ENCODE data around the gene RNF133.

RNF133 gene

GRCh38 chr7:122699017-122699416, at the start of gene RNF133:
RNF133 (minus strand) TSS chr7:122699117; CDS start chr7:122698918, 199 bp downstream.
- DNase-seq (ENCODE audit: low spot score in 2 of 2) (no peak), ATAC-seq (no peak)
- Mint-ChIP-seq H3K9me3 (peaks cover 11% of the 10 kb centered on the region), H3K4me1 (no peaks in the 10 kb centered on the region), H3K4me3 (no peak within 1 kb of the TSS), H3K27ac (no peak within 1 kb of the TSS), H3K36me3 (no peaks in the 10 kb centered on the region)

- peaks cover 9% of the 10 kb centered on the region for H3K9me3 Mint-ChIP-seq
- H3K27ac Mint-ChIP-seq = no peak overlapping the region
- DNase-seq (ENCODE audit: low spot score in 2 of 2) (no peak), ATAC-seq (no peak)
- no peak overlapping the region for H3K4me3 Mint-ChIP-seq
- no peaks in the 10 kb centered on the region for H3K4me1 Mint-ChIP-seq
- no peaks in the 10 kb centered on the region for H3K36me3 Mint-ChIP-seq
Observed at GRCh38 chr7:122748195-122748594, 49.3 kb upstream of the RNF133 start.

- DNase-seq (ENCODE audit: low spot score in 2 of 2) = no peak
- H3K9me3 Mint-ChIP-seq = peaks cover 6% of the 10 kb centered on the region
- H3K36me3 Mint-ChIP-seq = no peaks in the 10 kb centered on the region
Observed at GRCh38 chr7:122746948-122747347, 48.0 kb upstream of the RNF133 start.

GRCh38 chr7:122743211-122743610, 44.3 kb upstream of the RNF133 start:
- H3K9me3 Mint-ChIP-seq = peaks cover 7% of the 10 kb centered on the region
- H3K36me3 Mint-ChIP-seq = no peaks in the 10 kb centered on the region
- no peaks in the 10 kb centered on the region for H3K4me1 Mint-ChIP-seq
- ATAC-seq (no peak), DNase-seq (ENCODE audit: low spot score in 2 of 2) (no peak)
- no peak overlapping the region for H3K4me3 Mint-ChIP-seq
- H3K27ac Mint-ChIP-seq = no peak overlapping the region

More at GRCh38 chr7:122746948-122747347, 48.0 kb upstream of the RNF133 start:
- Mint-ChIP-seq H3K27ac (no peak overlapping the region), H3K4me3 (no peak overlapping the region), H3K4me1 (no peaks in the 10 kb centered on the region)
- ATAC-seq = no peak

GRCh38 chr7:122738947-122739346, 40.0 kb upstream of the RNF133 start:
- Mint-ChIP-seq H3K36me3 (no peaks in the 10 kb centered on the region), H3K27ac (no peak overlapping the region), H3K4me1 (no peaks in the 10 kb centered on the region), H3K4me3 (no peak overlapping the region), H3K9me3 (peaks cover 11% of the 10 kb centered on the region)
- ATAC-seq (no peak), DNase-seq (ENCODE audit: low spot score in 2 of 2) (no peak)

DNA sequence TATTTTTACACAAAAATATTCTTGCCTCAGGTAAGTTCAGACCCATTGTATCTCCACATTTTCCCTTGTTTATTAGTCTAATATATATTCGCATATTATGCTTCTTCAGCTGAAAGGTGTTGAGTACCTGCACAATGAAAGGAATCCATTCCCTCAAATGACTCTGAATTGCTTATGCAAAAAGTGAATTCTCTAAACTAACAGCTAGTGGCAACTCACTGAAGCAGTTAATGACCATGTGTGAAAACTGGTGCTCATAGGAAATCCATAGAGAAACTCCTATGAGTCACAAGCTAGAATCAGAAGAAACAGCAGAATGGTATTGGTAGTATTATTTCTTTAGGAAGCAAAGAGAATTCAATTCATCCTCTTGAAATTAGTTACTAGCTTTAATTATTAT, 37.3 kb upstream of the RNF133 start:
- DNase-seq (ENCODE audit: low spot score in 2 of 2) = no peak
- H3K4me3 Mint-ChIP-seq = no peak overlapping the region
- H3K4me1 Mint-ChIP-seq = no peaks in the 10 kb centered on the region
- H3K36me3 Mint-ChIP-seq = no peaks in the 10 kb centered on the region
- ATAC-seq = no peak
- H3K9me3 Mint-ChIP-seq = peaks cover 11% of the 10 kb centered on the region
- no peak overlapping the region for H3K27ac Mint-ChIP-seq

GRCh38 chr7:122727759-122728158, 28.8 kb upstream of the RNF133 start:
- H3K4me3 Mint-ChIP-seq = no peak overlapping the region
- no peak overlapping the region for H3K27ac Mint-ChIP-seq
- H3K36me3 Mint-ChIP-seq = no peaks in the 10 kb centered on the region
- no peak for ATAC-seq
- H3K4me1 Mint-ChIP-seq = no peaks in the 10 kb centered on the region
- no peak for DNase-seq (ENCODE audit: low spot score in 2 of 2)
- H3K9me3 Mint-ChIP-seq = peaks cover 7% of the 10 kb centered on the region

- Mint-ChIP-seq H3K27ac (no peak overlapping the region), H3K4me3 (no peak overlapping the region), H3K9me3 (peaks cover 7% of the 10 kb centered on the region), H3K4me1 (no peaks in the 10 kb centered on the region), H3K36me3 (no peaks in the 10 kb centered on the region)
- ATAC-seq (no peak), DNase-seq (ENCODE audit: low spot score in 2 of 2) (no peak)
Observed at GRCh38 chr7:122727354-122727753, 28.4 kb upstream of the RNF133 start.

GRCh38 chr7:122726881-122727280, 28.0 kb upstream of the RNF133 start:
- DNase-seq (ENCODE audit: low spot score in 2 of 2) (no peak), ATAC-seq (no peak)
- Mint-ChIP-seq H3K27ac (no peak overlapping the region), H3K9me3 (peaks cover 7% of the 10 kb centered on the region), H3K36me3 (no peaks in the 10 kb centered on the region), H3K4me3 (no peak overlapping the region), H3K4me1 (no peaks in the 10 kb centered on the region)

DNA sequence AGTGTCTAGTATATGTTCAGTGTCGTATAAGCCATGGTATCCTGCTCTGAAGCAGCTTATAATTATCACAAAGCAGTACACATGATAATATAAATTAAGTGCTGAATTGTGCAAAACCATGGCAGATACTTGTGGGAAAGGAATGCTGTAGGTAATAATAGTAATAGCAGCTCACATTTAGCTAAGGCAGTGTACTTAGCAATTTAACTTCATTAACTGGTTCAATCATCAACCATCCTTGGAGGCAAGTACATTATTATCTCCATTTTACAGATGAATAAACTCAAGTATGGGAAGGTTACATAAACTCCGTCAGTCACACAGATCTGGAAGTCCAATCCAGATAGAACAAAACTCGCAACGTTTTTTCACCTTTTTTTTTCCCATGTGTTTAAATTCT, 25.4 kb upstream of the RNF133 start:
- Mint-ChIP-seq H3K4me1 (no peaks in the 10 kb centered on the region), H3K27ac (no peak overlapping the region), H3K9me3 (peaks cover 6% of the 10 kb centered on the region), H3K4me3 (no peak overlapping the region), H3K36me3 (no peaks in the 10 kb centered on the region)
- DNase-seq (ENCODE audit: low spot score in 2 of 2) = no peak
- no peak for ATAC-seq

DNA sequence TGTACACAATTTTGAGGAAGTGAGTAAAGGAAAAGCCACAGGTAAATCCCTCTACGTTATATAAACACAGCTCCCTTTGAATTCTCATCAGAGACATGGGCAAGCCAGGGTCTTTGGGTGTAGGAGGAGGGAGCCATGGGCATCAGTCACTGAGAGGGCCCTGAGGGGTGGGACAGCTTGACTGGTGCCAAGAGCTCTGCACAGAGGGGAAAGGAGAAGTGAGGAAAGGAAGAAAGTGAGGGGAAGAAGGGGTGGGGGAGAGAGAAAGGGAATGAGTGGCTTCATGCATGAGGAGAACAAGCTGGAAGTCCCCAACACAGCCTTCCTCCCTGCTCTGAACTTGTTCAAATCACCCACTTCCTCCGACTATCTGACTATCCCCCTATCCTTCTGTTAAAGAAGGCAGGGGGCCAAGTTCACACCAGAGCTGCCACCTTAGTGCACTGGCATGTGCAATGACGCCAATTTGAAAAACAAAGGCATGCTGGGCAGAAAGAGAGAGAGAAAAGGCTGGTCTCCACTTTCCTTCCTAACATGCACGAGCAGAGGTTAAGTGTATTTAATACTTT, 20.2 kb upstream of the RNF133 start:
- Mint-ChIP-seq H3K36me3 (no peaks in the 10 kb centered on the region), H3K27ac (no peak overlapping the region), H3K9me3 (peaks cover 9% of the 10 kb centered on the region), H3K4me1 (no peaks in the 10 kb centered on the region), H3K4me3 (no peak overlapping the region)
- DNase-seq (ENCODE audit: low spot score in 2 of 2) = no peak
- no peak for ATAC-seq

- ATAC-seq (no peak), DNase-seq (ENCODE audit: low spot score in 2 of 2) (no peak)
- no peaks in the 10 kb centered on the region for H3K36me3 Mint-ChIP-seq
- H3K9me3 Mint-ChIP-seq = peaks cover 9% of the 10 kb centered on the region
- no peaks in the 10 kb centered on the region for H3K4me1 Mint-ChIP-seq
- no peak overlapping the region for H3K27ac Mint-ChIP-seq
- H3K4me3 Mint-ChIP-seq = no peak overlapping the region
Observed at GRCh38 chr7:122717356-122718089, 18.6 kb upstream of the RNF133 start.

DNA sequence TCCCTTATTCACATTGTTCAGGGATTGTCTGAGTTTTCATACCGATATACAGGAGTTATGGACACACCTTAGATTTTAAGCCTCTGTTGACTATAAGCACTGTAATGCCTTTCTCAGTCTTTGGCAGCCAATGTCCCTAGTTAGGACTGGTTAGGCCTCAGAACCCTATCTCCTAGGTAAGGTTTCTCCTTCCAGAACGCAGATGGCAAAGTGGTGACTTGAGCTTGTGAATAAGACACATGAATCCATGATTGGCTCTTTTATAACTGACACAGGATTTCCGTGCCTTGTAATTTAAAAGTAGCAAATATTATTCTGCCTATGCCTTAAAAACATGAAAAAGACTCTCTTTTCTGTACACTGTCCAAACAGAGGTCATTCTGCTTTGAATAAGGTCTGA, 16.3 kb upstream of the RNF133 start:
- H3K36me3 Mint-ChIP-seq = no peaks in the 10 kb centered on the region
- H3K9me3 Mint-ChIP-seq = peaks cover 13% of the 10 kb centered on the region
- no peak for ATAC-seq
- no peak overlapping the region for H3K4me3 Mint-ChIP-seq
- DNase-seq (ENCODE audit: low spot score in 2 of 2) = no peak
- H3K4me1 Mint-ChIP-seq = no peaks in the 10 kb centered on the region
- H3K27ac Mint-ChIP-seq = no peak overlapping the region

GRCh38 chr7:122710916-122711315, 12.0 kb upstream of the RNF133 start:
- Mint-ChIP-seq H3K36me3 (no peaks in the 10 kb centered on the region), H3K4me3 (no peak overlapping the region), H3K9me3 (peaks cover 10% of the 10 kb centered on the region), H3K4me1 (no peaks in the 10 kb centered on the region), H3K27ac (no peak overlapping the region)
- ATAC-seq = no peak
- DNase-seq (ENCODE audit: low spot score in 2 of 2) = no peak

GRCh38 chr7:122709930-122710646, 11.2 kb upstream of the RNF133 start:
- no peaks in the 10 kb centered on the region for H3K4me1 Mint-ChIP-seq
- ATAC-seq = no peak
- H3K9me3 Mint-ChIP-seq = peaks cover 10% of the 10 kb centered on the region
- no peak for DNase-seq (ENCODE audit: low spot score in 2 of 2)
- no peak overlapping the region for H3K27ac Mint-ChIP-seq
- no peak overlapping the region for H3K4me3 Mint-ChIP-seq
- H3K36me3 Mint-ChIP-seq = no peaks in the 10 kb centered on the region

GRCh38 chr7:122706836-122707235, 7.9 kb upstream of the RNF133 start:
- H3K4me1 Mint-ChIP-seq = no peaks in the 10 kb centered on the region
- no peak for DNase-seq (ENCODE audit: low spot score in 2 of 2)
- H3K4me3 Mint-ChIP-seq = no peak overlapping the region
- H3K27ac Mint-ChIP-seq = no peak overlapping the region
- H3K36me3 Mint-ChIP-seq = no peaks in the 10 kb centered on the region
- H3K9me3 Mint-ChIP-seq = peaks cover 12% of the 10 kb centered on the region
- no peak for ATAC-seq
